22Rv1 (cell line): Measurements from ENCODE around the gene PIH1D1.
"Not testable (repeated sequence)": the region's sequence is repeated elsewhere in the genome, so short reads cannot be mapped to it uniquely, and the experiment has no call there.

ENCODE experiments used
- ZFX ChIP-seq: fragments of 450-650 bp; IDR thresholded peaks from 2 replicates; pipeline ENCODE4 v1.6.1; 2017; ENCODE audit warnings: antibody characterized with exemption, borderline replicate concordance
- TF ChIP-seq, protein P1 (sequence below): fragments of 450-650 bp; IDR thresholded peaks from 2 replicates; pipeline ENCODE4 v1.5.1; 2017; ENCODE audit warnings: mild to moderate bottlenecking

DNA sequence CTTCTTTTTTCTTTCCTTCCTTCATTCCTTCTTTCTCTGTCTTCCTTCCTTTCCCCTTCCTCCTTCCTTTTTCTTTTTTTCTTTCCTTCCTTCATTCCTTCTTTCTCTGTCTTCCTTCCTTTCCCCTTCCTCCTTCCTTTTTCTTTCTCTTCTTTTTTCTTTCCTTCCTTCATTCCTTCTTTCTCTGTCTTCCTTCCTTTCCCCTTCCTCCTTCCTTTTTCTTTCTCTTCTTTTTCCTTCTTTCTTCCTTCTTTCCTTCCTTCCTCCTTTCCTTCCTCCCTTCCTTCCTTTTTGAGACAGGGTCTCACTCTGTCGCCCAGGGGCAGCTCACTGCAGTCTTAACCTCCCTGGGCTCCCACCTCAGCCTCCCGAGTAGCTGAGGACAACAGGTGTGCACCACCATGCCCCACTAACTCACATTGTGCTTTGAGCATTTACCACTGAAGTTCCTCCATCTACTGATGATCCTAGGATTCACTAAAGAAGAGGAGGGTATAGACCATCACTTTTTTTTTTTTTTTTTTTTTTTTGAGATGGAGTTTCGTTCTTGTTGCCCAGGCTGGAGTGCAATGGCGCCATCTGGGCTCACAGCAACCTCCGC lies 7.4 kb downstream of the PIH1D1 start:
- TF ChIP-seq, protein P1, sequence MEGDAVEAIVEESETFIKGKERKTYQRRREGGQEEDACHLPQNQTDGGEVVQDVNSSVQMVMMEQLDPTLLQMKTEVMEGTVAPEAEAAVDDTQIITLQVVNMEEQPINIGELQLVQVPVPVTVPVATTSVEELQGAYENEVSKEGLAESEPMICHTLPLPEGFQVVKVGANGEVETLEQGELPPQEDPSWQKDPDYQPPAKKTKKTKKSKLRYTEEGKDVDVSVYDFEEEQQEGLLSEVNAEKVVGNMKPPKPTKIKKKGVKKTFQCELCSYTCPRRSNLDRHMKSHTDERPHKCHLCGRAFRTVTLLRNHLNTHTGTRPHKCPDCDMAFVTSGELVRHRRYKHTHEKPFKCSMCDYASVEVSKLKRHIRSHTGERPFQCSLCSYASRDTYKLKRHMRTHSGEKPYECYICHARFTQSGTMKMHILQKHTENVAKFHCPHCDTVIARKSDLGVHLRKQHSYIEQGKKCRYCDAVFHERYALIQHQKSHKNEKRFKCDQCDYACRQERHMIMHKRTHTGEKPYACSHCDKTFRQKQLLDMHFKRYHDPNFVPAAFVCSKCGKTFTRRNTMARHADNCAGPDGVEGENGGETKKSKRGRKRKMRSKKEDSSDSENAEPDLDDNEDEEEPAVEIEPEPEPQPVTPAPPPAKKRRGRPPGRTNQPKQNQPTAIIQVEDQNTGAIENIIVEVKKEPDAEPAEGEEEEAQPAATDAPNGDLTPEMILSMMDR = not testable (repeated sequence)
- not testable (repeated sequence) for TF ChIP-seq ZFX
